H9 (cell line): ENCODE results near the gene ABCG4. TPM values are rescaled to one million over a fixed set of nuclear protein-coding genes. Genes with fewer than 3 reads are reported as not detected.
A peak's percentile ranks its signal among the peaks of the same experiment; 100 is the strongest.

Experiments
- DNase-seq: peaks from one replicate; pipeline ENCODE4 v3.0.0-alpha.2; 2017
- H2AFZ ChIP-seq: one replicate; pipeline ENCODE4 v1.6.1; 2013; ENCODE audit warnings: mild to moderate bottlenecking, low read length, control low read depth, moderate library complexity
- H2AK5ac ChIP-seq: 2 replicates; pipeline ENCODE4 v1.6.1; 2013; ENCODE audit warnings: low read length, control low read depth, mixed read lengths; ENCODE audit not compliant: insufficient read length
- H2BK120ac ChIP-seq: one replicate; pipeline ENCODE4 v1.6.1; 2013; ENCODE audit warnings: low read depth, mild to moderate bottlenecking, low read length, control low read depth, inconsistent platforms; ENCODE audit not compliant: poor library complexity, severe bottlenecking
- H2BK12ac ChIP-seq: 2 replicates; pipeline ENCODE4 v1.6.1; 2013; ENCODE audit warnings: low read length, control low read depth, mixed read lengths, low read depth; ENCODE audit not compliant: insufficient read length
- H2BK15ac ChIP-seq: 2 replicates; pipeline ENCODE4 v1.6.1; 2013; ENCODE audit warnings: low read depth, low read length, control low read depth
- H2BK20ac ChIP-seq: one replicate; pipeline ENCODE4 v1.6.1; 2013; ENCODE audit warnings: low read depth, mild to moderate bottlenecking, low read length, control low read depth, inconsistent platforms; ENCODE audit not compliant: poor library complexity, severe bottlenecking
- H2BK5ac ChIP-seq: 2 replicates; pipeline ENCODE4 v1.6.1; 2013; ENCODE audit warnings: low read length, control low read depth, mixed read lengths; ENCODE audit not compliant: insufficient read length
- H3K14ac ChIP-seq: 2 replicates; pipeline ENCODE4 v1.6.1; 2013; ENCODE audit warnings: low read length, control low read depth; ENCODE audit not compliant: insufficient read depth
- H3K18ac ChIP-seq: 2 replicates; pipeline ENCODE4 v1.6.1; 2013; ENCODE audit warnings: low read depth, mild to moderate bottlenecking, mixed read lengths, low read length, control low read depth; ENCODE audit not compliant: insufficient read length
- H3K23ac ChIP-seq: 2 replicates; pipeline ENCODE4 v1.6.1; 2013; ENCODE audit warnings: low read length, control low read depth, mixed read lengths, low read depth; ENCODE audit not compliant: insufficient read length
- H3K23me2 ChIP-seq: 2 replicates; pipeline ENCODE4 v1.6.1; 2013; ENCODE audit warnings: low read depth, mild to moderate bottlenecking, mixed read lengths, low read length, control low read depth; ENCODE audit not compliant: insufficient read length, poor library complexity, severe bottlenecking
- H3K27ac ChIP-seq: 2 replicates; pipeline ENCODE4 v1.5.1; 2013; ENCODE audit warnings: low read length, control low read depth, mixed read lengths, low read depth; ENCODE audit not compliant: insufficient read length
- H3K27me3 ChIP-seq: 2 replicates; pipeline ENCODE4 v1.6.1; 2013; ENCODE audit warnings: low read length, control low read depth, inconsistent platforms; ENCODE audit not compliant: insufficient read depth
- H3K4ac ChIP-seq: 2 replicates; pipeline ENCODE4 v1.6.1; 2013; ENCODE audit warnings: low read depth, mild to moderate bottlenecking, control low read depth, inconsistent platforms, low read length, moderate library complexity
- H3K4me1 ChIP-seq: 2 replicates; pipeline ENCODE4 v1.6.1; 2013; ENCODE audit warnings: low read length, control low read depth, inconsistent platforms; ENCODE audit not compliant: insufficient read depth
- H3K4me2 ChIP-seq: 2 replicates; pipeline ENCODE4 v1.6.1; 2013; ENCODE audit warnings: low read length, control low read depth, mixed read lengths; ENCODE audit not compliant: insufficient read length, insufficient read depth
- H3K56ac ChIP-seq: 2 replicates; pipeline ENCODE4 v1.6.1; 2013; ENCODE audit warnings: low read depth, mild to moderate bottlenecking, mixed read lengths, low read length, control low read depth; ENCODE audit not compliant: insufficient read length
- H3K79me1 ChIP-seq: 2 replicates; pipeline ENCODE4 v1.6.1; 2013; ENCODE audit warnings: low read depth, mild to moderate bottlenecking, moderate library complexity, low read length, control low read depth, inconsistent platforms; ENCODE audit not compliant: insufficient read depth, poor library complexity, severe bottlenecking
- H3K79me2 ChIP-seq: 2 replicates; pipeline ENCODE4 v1.6.1; 2013; ENCODE audit warnings: low read length, control low read depth, inconsistent platforms; ENCODE audit not compliant: insufficient read depth
- H3K9ac ChIP-seq: 2 replicates; pipeline ENCODE4 v1.6.1; 2013; ENCODE audit warnings: low read length, control low read depth, mixed read lengths; ENCODE audit not compliant: insufficient read length; ENCODE audit errors: extremely low read depth
- H3K9me3 ChIP-seq: one replicate; pipeline ENCODE4 v1.6.1; 2013; ENCODE audit warnings: low read depth, low read length, inconsistent platforms; ENCODE audit not compliant: control insufficient read depth
- H3T11ph ChIP-seq: one replicate; pipeline ENCODE4 v1.6.1; 2013; ENCODE audit warnings: mild to moderate bottlenecking, low read length, control low read depth, inconsistent platforms
- H4K20me1 ChIP-seq: one replicate; pipeline ENCODE4 v1.6.1; 2013; ENCODE audit not compliant: control insufficient read depth, insufficient read length, insufficient read depth
- H4K5ac ChIP-seq: 2 replicates; pipeline ENCODE4 v1.6.1; 2013; ENCODE audit warnings: low read depth, mild to moderate bottlenecking, mixed read lengths, low read length, control low read depth; ENCODE audit not compliant: insufficient read length
- H4K8ac ChIP-seq: replicated peaks from 2 replicates; pipeline ENCODE4 v1.6.1; 2013; ENCODE audit warnings: low read length, control low read depth, mixed read lengths, low read depth; ENCODE audit not compliant: insufficient read length
- H4K91ac ChIP-seq: 2 replicates; pipeline ENCODE4 v1.6.1; 2013; ENCODE audit warnings: low read depth, mild to moderate bottlenecking, moderate library complexity, mixed read lengths, low read length, control low read depth; ENCODE audit not compliant: insufficient read length
- H3K27ac Mint-ChIP-seq, 3 experiments: 2 replicates in 2 of 3; 3 replicates in 1 of 3; pipeline ENCODE4 v1.8.0; 2020 to 2021; ENCODE audit warnings: mixed read lengths in 3 of 3, mild to moderate bottlenecking in 1 of 3, moderate library complexity in 1 of 3
- H3K27me3 Mint-ChIP-seq: 2 replicates; pipeline ENCODE4 v1.8.0; 2021; ENCODE audit warnings: low read depth, mild to moderate bottlenecking, moderate library complexity, mixed read lengths
- H3K36me3 Mint-ChIP-seq, 3 experiments: 2 replicates in 2 of 3; 3 replicates in 1 of 3; pipeline ENCODE4 v1.8.0; 2020 to 2021; ENCODE audit warnings: low read depth in 3 of 3, mixed read lengths in 3 of 3; ENCODE audit not compliant: insufficient read depth in 1 of 3
- H3K4me1 Mint-ChIP-seq, 2 experiments: 2 replicates each; pipeline ENCODE4 v1.8.0; 2020; ENCODE audit warnings: mixed read lengths in 2 of 2
- H3K4me3 Mint-ChIP-seq, 2 experiments: 2 replicates in 1 of 2; 3 replicates in 1 of 2; pipeline ENCODE4 v1.8.0; 2020 to 2021; ENCODE audit warnings: mild to moderate bottlenecking in 2 of 2, mixed read lengths in 2 of 2, moderate library complexity in 1 of 2
- H3K9me3 Mint-ChIP-seq, 2 experiments: 2 replicates in 1 of 2; 3 replicates in 1 of 2; pipeline ENCODE4 v1.8.0; 2020; ENCODE audit warnings: mild to moderate bottlenecking in 2 of 2, mixed read lengths in 2 of 2, moderate library complexity in 1 of 2
- CTCF ChIP-seq: fragments of 200-600 bp; sonication (generic); conservative IDR thresholded peaks from 3 replicates; pipeline ENCODE4 v1.8.0; 2021; ENCODE audit warnings: antibody characterized with exemption, mild to moderate bottlenecking
- WGBS: extraction: QIAGEN DNeasy Blood & Tissue Kit; methylation state at CpG from one replicate; pipeline ENCODE4 v1.1.7; 2013; ENCODE audit warnings: missing lambda C conversion rate, low lambda C conversion rate, mixed read lengths; ENCODE audit not compliant: insufficient read length; ENCODE audit errors: extremely low coverage; 5-methylcytosine and 5-hydroxymethylcytosine counted together
- total RNA-seq: library from RNA; stranded (reverse); gene quantifications from 2 replicates; pipeline ENCODE4 v1.2.1, GENCODE V29; 2021

Gene ABCG4
- total RNA-seq, 1 experiment from 2014 or later, result 1.2 TPM

- Histone ChIP-seq H2BK5ac (no peak overlapping the region), H4K20me1 (no peaks in the 10 kb centered on the region), H3K4ac (no peak overlapping the region), H2AFZ (no peak overlapping the region), H3K4me2 (no peak overlapping the region), H3K9me3 (no peaks in the 10 kb centered on the region), H2AK5ac (no peak overlapping the region), H4K91ac (no peak overlapping the region), H3K79me1 (no peaks in the 10 kb centered on the region), H2BK15ac (no peak overlapping the region), H3K56ac (no peak overlapping the region), H3K27me3 (no peaks in the 10 kb centered on the region), H3K14ac (no peak overlapping the region), H3K18ac (no peak overlapping the region), H3K23ac (no peak overlapping the region), H3K23me2 (no peaks in the 10 kb centered on the region), H3K79me2 (no peaks in the 10 kb centered on the region), H4K5ac (no peak overlapping the region), H3K9ac (no peak overlapping the region), H2BK12ac (no peak overlapping the region), H2BK20ac (no peak overlapping the region), H3K27ac (no peak overlapping the region), H3K4me1 (no peaks in the 10 kb centered on the region), H4K8ac (no peak overlapping the region), H3T11ph (no peak overlapping the region), H2BK120ac (no peak overlapping the region)
- TF ChIP-seq CTCF, result no peak
- H3K27me3 Mint-ChIP-seq, result peaks cover 1% of the 10 kb centered on the region; the same call in 1 of the 2 replicates
- no peak for DNase-seq
- H3K27ac Mint-ChIP-seq, result peak overlapping the region in 1 of 3 experiments; percentile 86; a peak in 1 of 7 replicates
- peaks cover 7% of the 10 kb centered on the region in 2 experiments; a peak in 2 of 4 replicates for H3K4me1 Mint-ChIP-seq
- peaks cover 3 to 14% (median 5%) of the 10 kb centered on the region in 3 experiments; a peak in 6 of 7 replicates for H3K36me3 Mint-ChIP-seq
- H3K9me3 Mint-ChIP-seq, result no peaks in the 10 kb centered on the region
- no CpG with 5 or more reads among the region's 6 CpGs for WGBS
- H3K4me3 Mint-ChIP-seq, result no peak overlapping the region
Observed at GRCh38 chr11:119180729-119181676, 32.2 kb downstream of the ABCG4 start.
